ENCODE measurements around the gene DOCK1. TPM values are rescaled to one million over a fixed set of nuclear protein-coding genes. Genes with fewer than 3 reads are reported as not detected.

DOCK1 gene
- polyA plus RNA-seq, 1 experiment = 37.9 TPM

- H3K4me3 ChIP-seq (ENCODE audit: low read depth, low read length) = no peak overlapping the region
- no peak overlapping the region for H3K27ac ChIP-seq (ENCODE audit: low read depth, low read length)
- POLR2A ChIA-PET = no interaction called here
- H3K9me3 ChIP-seq (ENCODE audit: control insufficient read depth, insufficient read depth, low read length) = no peaks in the 10 kb centered on the region
- no peaks in the 10 kb centered on the region for H3K27me3 ChIP-seq (ENCODE audit: control insufficient read depth, insufficient read depth, low read length)
- DNase-seq (ENCODE audit: low read depth, low spot score) = no peak
- TF ChIP-seq CTCF (IDR thresholded peaks at IDR 0.05; ENCODE audit: low read depth, low read length) = no peak
- CTCF ChIA-PET = no interaction called here
Observed at GRCh38 chr10:126964190-126964589, 59.0 kb downstream of the DOCK1 start.

GRCh38 chr10:126966938-126967337 is 61.7 kb downstream of the DOCK1 start:
- TF ChIP-seq CTCF (IDR thresholded peaks at IDR 0.05; ENCODE audit: low read depth, low read length) = no peak
- Histone ChIP-seq H3K27me3 (ENCODE audit: control insufficient read depth, insufficient read depth, low read length) (no peaks in the 10 kb centered on the region), H3K4me3 (ENCODE audit: low read depth, low read length) (no peak overlapping the region), H3K27ac (ENCODE audit: low read depth, low read length) (no peak overlapping the region), H3K9me3 (ENCODE audit: control insufficient read depth, insufficient read depth, low read length) (no peaks in the 10 kb centered on the region)
- ChIA-PET CTCF (no interaction called here), POLR2A (no interaction called here)
- DNase-seq (ENCODE audit: low read depth, low spot score) = no peak

- POLR2A ChIA-PET = no interaction called here
Observed at GRCh38 chr10:126969310-126969709, 64.1 kb downstream of the DOCK1 start.

GRCh38 chr10:126972635-126973414 is 67.6 kb downstream of the DOCK1 start:
- Histone ChIP-seq H3K4me3 (ENCODE audit: low read depth, low read length) (peak overlapping the region; percentile 21), H3K9me3 (ENCODE audit: control insufficient read depth, insufficient read depth, low read length) (no peaks in the 10 kb centered on the region), H3K27ac (ENCODE audit: low read depth, low read length) (peak overlapping the region; percentile 12), H3K27me3 (ENCODE audit: control insufficient read depth, insufficient read depth, low read length) (no peaks in the 10 kb centered on the region)
- ChIA-PET CTCF (no interaction called here), POLR2A (interaction anchor here (0.7 kb wide), 2 partner anchors 48 to 1092 kb away, joined by 3 read pairs; no protein-coding TSS in a partner anchor)
- peak; percentile 91 for DNase-seq (ENCODE audit: low read depth, low spot score)
- TF ChIP-seq CTCF (IDR thresholded peaks at IDR 0.05; ENCODE audit: low read depth, low read length) = no peak

More at GRCh38 chr10:126969310-126969709, 64.1 kb downstream of the DOCK1 start:
- no peak overlapping the region for H3K27ac ChIP-seq (ENCODE audit: low read depth, low read length)
- no peaks in the 10 kb centered on the region for H3K27me3 ChIP-seq (ENCODE audit: control insufficient read depth, insufficient read depth, low read length)
- CTCF ChIA-PET = no interaction called here
- DNase-seq (ENCODE audit: low read depth, low spot score) = no peak
- TF ChIP-seq CTCF (IDR thresholded peaks at IDR 0.05; ENCODE audit: low read depth, low read length) = peak; percentile 15; the same call in 1 of the 2 replicates
- H3K4me3 ChIP-seq (ENCODE audit: low read depth, low read length) = no peak overlapping the region
- H3K9me3 ChIP-seq (ENCODE audit: control insufficient read depth, insufficient read depth, low read length) = no peaks in the 10 kb centered on the region

GRCh38 chr10:126975221-126975620 is 70.0 kb downstream of the DOCK1 start:
- Histone ChIP-seq H3K4me3 (ENCODE audit: low read depth, low read length) (no peak overlapping the region), H3K9me3 (ENCODE audit: control insufficient read depth, insufficient read depth, low read length) (no peaks in the 10 kb centered on the region), H3K27ac (ENCODE audit: low read depth, low read length) (no peak overlapping the region), H3K27me3 (ENCODE audit: control insufficient read depth, insufficient read depth, low read length) (no peaks in the 10 kb centered on the region)
- ChIA-PET CTCF (no interaction called here), POLR2A (interaction anchor here (0.7 kb wide), 1 partner anchor 86 kb away, joined by 4 read pairs; no protein-coding TSS in a partner anchor)
- no peak for TF ChIP-seq CTCF (IDR thresholded peaks at IDR 0.05; ENCODE audit: low read depth, low read length)
- no peak for DNase-seq (ENCODE audit: low read depth, low spot score)

Measured in AG04450 (cell line).